Measurements from ENCODE around the gene IL22RA2. TPM values are rescaled to one million over a fixed set of nuclear protein-coding genes. Genes with fewer than 3 reads are reported as not detected.
A peak's percentile ranks its signal among the peaks of the same experiment; 100 is the strongest.

IL22RA2 gene
- total RNA-seq, 1 donor from 2014 or later, result not detected

GRCh38 chr6:137203256-137203655 lies 29.8 kb upstream of the IL22RA2 start:
- no peak overlapping the region for H3K27ac ChIP-seq
- ATAC-seq (no peak), DNase-seq (no peak)
- H3K4me1 ChIP-seq, result peaks cover 23% of the 10 kb centered on the region
- peaks cover 90% of the 10 kb centered on the region for H3K36me3 ChIP-seq
- H3K27me3 ChIP-seq, result no peaks in the 10 kb centered on the region
- H3K4me3 ChIP-seq, result no peak overlapping the region
- H3K9me3 ChIP-seq, result no peaks in the 10 kb centered on the region
- no peak for TF ChIP-seq CTCF (IDR thresholded peaks at IDR 0.05)
- intact Hi-C loops (cut with DNase I), result no loop called here

GRCh38 chr6:137202078-137202477 lies 28.6 kb upstream of the IL22RA2 start:
- Histone ChIP-seq H3K4me3 (no peak overlapping the region), H3K27me3 (no peaks in the 10 kb centered on the region), H3K9me3 (no peaks in the 10 kb centered on the region), H3K27ac (no peak overlapping the region), H3K36me3 (peaks cover 94% of the 10 kb centered on the region), H3K4me1 (peaks cover 20% of the 10 kb centered on the region)
- intact Hi-C loops (cut with DNase I), result no loop called here
- no peak for ATAC-seq
- DNase-seq, result no peak
- peak; percentile 35 for TF ChIP-seq CTCF (IDR thresholded peaks at IDR 0.05)

- no peak for ATAC-seq
- Histone ChIP-seq H3K27ac (peak overlapping the region; percentile 14), H3K4me1 (peaks cover 9% of the 10 kb centered on the region), H3K27me3 (no peaks in the 10 kb centered on the region), H3K4me3 (no peak overlapping the region), H3K9me3 (no peaks in the 10 kb centered on the region), H3K36me3 (peaks cover 86% of the 10 kb centered on the region)
- intact Hi-C loops (cut with DNase I), result no loop called here
- no peak for DNase-seq
- no peak for TF ChIP-seq CTCF (IDR thresholded peaks at IDR 0.05)
Measured at GRCh38 chr6:137201006-137201405, 27.6 kb upstream of the IL22RA2 start.

- no peak for DNase-seq
- Histone ChIP-seq H3K4me3 (no peak overlapping the region), H3K9me3 (no peaks in the 10 kb centered on the region), H3K27me3 (no peaks in the 10 kb centered on the region), H3K27ac (peak overlapping the region; percentile 14), H3K36me3 (peaks cover 79% of the 10 kb centered on the region), H3K4me1 (peaks cover 8% of the 10 kb centered on the region)
- TF ChIP-seq CTCF (IDR thresholded peaks at IDR 0.05), result no peak
- peak; percentile 84 for ATAC-seq
- intact Hi-C loops (cut with DNase I), result no loop called here
Measured at GRCh38 chr6:137200288-137200687, 26.8 kb upstream of the IL22RA2 start.

- intact Hi-C loops (cut with DNase I), result no loop called here
- Histone ChIP-seq H3K27me3 (no peaks in the 10 kb centered on the region), H3K27ac (no peak overlapping the region), H3K4me1 (peaks cover 8% of the 10 kb centered on the region), H3K9me3 (no peaks in the 10 kb centered on the region), H3K4me3 (no peak overlapping the region), H3K36me3 (peaks cover 56% of the 10 kb centered on the region)
- TF ChIP-seq CTCF (IDR thresholded peaks at IDR 0.05), result no peak
- ATAC-seq, result peak; percentile 29
- DNase-seq, result no peak
Measured at GRCh38 chr6:137197684-137198645, 24.5 kb upstream of the IL22RA2 start.

Data from upper lobe of right lung (tissue), 1 donor.